Endothelial cell of umbilical vein (primary cell): Measurements from ENCODE around the gene KCTD11. TPM values are rescaled to one million over a fixed set of nuclear protein-coding genes. Genes with fewer than 3 reads are reported as not detected.
"Not testable (repeated sequence)": the region's sequence is repeated elsewhere in the genome, so short reads cannot be mapped to it uniquely, and the experiment has no call there.

Experiments
- BruUV-seq: library from RNA; stranded (reverse); fragments of 400-500 nt; replicated peaks from 2 replicates; lab custom pipeline; 2021; lab: Mats Ljungman, UMichigan
- CTCF ChIA-PET: fragments of 300-600, 350-600 bp; sonication (Branson Sonifier 250); formaldehyde crosslinking; loops from one replicate; lab custom pipeline; 2021; ENCODE audit warnings: antibody characterized with exemption, inconsistent platforms; lab: Charles Lee
- POLR2A ChIA-PET: fragments of 300-600, 350-600 bp; sonication (Branson Sonifier 250); formaldehyde crosslinking; loops from one replicate; lab custom pipeline; 2021; ENCODE audit warnings: antibody characterized with exemption, inconsistent platforms; lab: Charles Lee
- DNase-seq: peaks from one replicate; pipeline ENCODE4 v3.0.0-alpha.2; 2011; ENCODE audit warnings: low read depth, low spot score
- FAIRE-seq: peaks from 2 replicates; lab custom pipeline; 2011; peaks lifted over from hg19 to GRCh38; lab: Jason Lieb, UNC
- H2AFZ ChIP-seq: 2 replicates; pipeline ENCODE4 v1.6.0; 2012; ENCODE audit warnings: low read depth, low read length, control low read depth, inconsistent platforms
- H3K27ac ChIP-seq: 2 replicates; pipeline ENCODE4 v1.5.1; 2011; ENCODE audit warnings: low read depth, mild to moderate bottlenecking, control low read depth, low read length, moderate library complexity; ENCODE audit not compliant: insufficient read depth
- H3K27me3 ChIP-seq, 2 experiments: 2 replicates each; pipeline versions ENCODE4 v1.6.0 to v1.6.1; 2011; ENCODE audit warnings: low read length in 2 of 2, mixed read lengths in 1 of 2; ENCODE audit not compliant: control insufficient read depth in 2 of 2, insufficient read depth in 2 of 2
- H3K36me3 ChIP-seq, 2 experiments: 2 replicates in 1 of 2; 3 replicates in 1 of 2; pipeline ENCODE4 v1.5.1; 2011; ENCODE audit warnings: low read length in 2 of 2, mild to moderate bottlenecking in 1 of 2, moderate library complexity in 1 of 2; ENCODE audit not compliant: control insufficient read depth in 2 of 2, insufficient read depth in 2 of 2; ENCODE audit errors: extremely low read depth in 1 of 2
- H3K4me1 ChIP-seq: 3 replicates; pipeline ENCODE4 v1.5.1; 2011; ENCODE audit warnings: mild to moderate bottlenecking, low read length; ENCODE audit not compliant: control insufficient read depth, insufficient read depth; ENCODE audit errors: extremely low read depth
- H3K4me2 ChIP-seq: 2 replicates; pipeline ENCODE4 v1.6.1; 2011; ENCODE audit warnings: low read length, control low read depth, mixed read lengths; ENCODE audit not compliant: insufficient read depth
- H3K4me3 ChIP-seq, 3 experiments: fragments of 200-600 bp in 1 of 3; sonication (generic), shearing (Covaris generic) in 1 of 3; replicated peaks in 1 of 3; 2 replicates each; pipeline ENCODE4 v1.5.1; 2011 to 2016; ENCODE audit warnings: control low read depth in 3 of 3, low read length in 3 of 3, mild to moderate bottlenecking in 2 of 3, inconsistent platforms in 1 of 3, low read depth in 1 of 3, moderate library complexity in 1 of 3; ENCODE audit not compliant: insufficient read depth in 1 of 3
- H3K79me2 ChIP-seq: 2 replicates; pipeline ENCODE4 v1.6.0; 2012; ENCODE audit warnings: low read length, inconsistent platforms; ENCODE audit not compliant: control insufficient read depth, insufficient read depth
- H3K9ac ChIP-seq: replicated peaks from 2 replicates; pipeline ENCODE3; 2011; ENCODE audit warnings: low read length, control low read depth; ENCODE audit not compliant: insufficient read depth; ENCODE audit errors: extremely low read depth
- H3K9me1 ChIP-seq: replicated peaks from 3 replicates; pipeline ENCODE4 v1.6.0; 2011; ENCODE audit warnings: mild to moderate bottlenecking, low read length; ENCODE audit not compliant: control insufficient read depth, insufficient read depth; ENCODE audit errors: extremely low read depth
- H3K9me3 ChIP-seq: replicated peaks from 2 replicates; pipeline ENCODE4 v1.5.1; 2012; ENCODE audit warnings: low read length, inconsistent platforms; ENCODE audit not compliant: control insufficient read depth, insufficient read depth
- H4K20me1 ChIP-seq: replicated peaks from 2 replicates; pipeline ENCODE3; 2011; ENCODE audit warnings: mild to moderate bottlenecking, low read length; ENCODE audit not compliant: control insufficient read depth, insufficient read depth; ENCODE audit errors: extremely low read depth
- CTCF ChIP-seq, 2 donors: IDR thresholded peaks; 1 replicate in 1 of 2; 2 replicates in 1 of 2; pipeline ENCODE4 v1.5.1; 2011; ENCODE audit warnings: low read length in 2 of 2, mild to moderate bottlenecking in 2 of 2, moderate library complexity in 2 of 2, control low read depth in 1 of 2, inconsistent platforms in 1 of 2, low read depth in 1 of 2; ENCODE audit not compliant: insufficient read depth in 1 of 2; ENCODE audit errors: extremely low read depth in 1 of 2
- EZH2 ChIP-seq: IDR thresholded peaks from 2 replicates; pipeline ENCODE4 v1.6.1; 2012; ENCODE audit warnings: borderline replicate concordance, low read depth, mild to moderate bottlenecking, moderate library complexity, low read length, inconsistent platforms; ENCODE audit not compliant: severe bottlenecking
- FOS ChIP-seq: IDR thresholded peaks from 2 replicates; pipeline ENCODE4 v1.6.1; 2011; ENCODE audit warnings: mild to moderate bottlenecking, low read length, moderate library complexity, borderline replicate concordance; ENCODE audit not compliant: insufficient read depth
- GATA2 ChIP-seq: IDR thresholded peaks from 2 replicates; pipeline ENCODE4 v1.7.0; 2011; ENCODE audit warnings: low read depth, mild to moderate bottlenecking, moderate library complexity, mixed read lengths, low read length; ENCODE audit not compliant: insufficient read length, insufficient read depth
- JUN ChIP-seq: IDR thresholded peaks from 2 replicates; pipeline ENCODE4 v1.6.1; 2011; ENCODE audit warnings: borderline replicate concordance, low read depth; ENCODE audit not compliant: insufficient read length, insufficient read depth
- MAX ChIP-seq: IDR thresholded peaks from 2 replicates; pipeline ENCODE4 v1.6.1; 2011; ENCODE audit not compliant: insufficient read depth, insufficient read length
- MYC ChIP-seq: IDR thresholded peaks from one replicate; pipeline ENCODE4 v1.6.1; 2011; ENCODE audit warnings: mild to moderate bottlenecking, low read depth, low read length
- POLR2A ChIP-seq: IDR thresholded peaks from 2 replicates; pipeline ENCODE4 v1.6.1; 2012; ENCODE audit warnings: low read depth, mild to moderate bottlenecking, control low read depth, low read length
- POLR2AphosphoS5 ChIP-seq: IDR thresholded peaks from 2 replicates; pipeline ENCODE4 v1.6.1; 2012; ENCODE audit warnings: low read depth, mild to moderate bottlenecking, control low read depth, low read length, moderate library complexity; ENCODE audit not compliant: insufficient read depth
- dilution Hi-C: fragments of 300-500 bp; cut with MboI; formaldehyde crosslinking; loops from one replicate; pipeline ENCODE4 v1.15.0; 2019; ENCODE audit warnings: low sequenced_read_pairs; ENCODE audit not compliant: extremely low pct_ligation_motif_present
- intact Hi-C: fragments of 100-400 bp; cut with micrococcal nuclease; formaldehyde crosslinking; loops from one replicate; pipeline ENCODE4 v1.10.0; 2022
- polyA plus RNA-seq, 4 experiments: library from polyadenylated mRNA; depleted of rRNA in 3 of 4; stranded (reverse) in 3 of 4; unstranded in 1 of 4; fragments of >200 nt; gene quantifications; 2 replicates each; pipeline versions ENCODE4 v1.2.1 to v1.2.3, GENCODE V29; 2011 to 2012; ENCODE audit warnings: missing spikeins in 1 of 4
- total RNA-seq: library from RNA; stranded (reverse); gene quantifications from 2 replicates; pipeline ENCODE4 v1.2.3, GENCODE V29; 2021

KCTD11 gene
- total and polyA plus RNA-seq, 2 donors (not counting 3 experiments of a cell fraction or from before 2014, with no cell fraction given) = 3.8 to 6.5 TPM

GRCh38 chr17:7334938-7335538, 16.9 kb upstream of the KCTD11 start:
- no TSS peak for BruUV-seq
- intact Hi-C loops = no loop called here
- CTCF ChIA-PET = interaction anchor here (1.3 kb wide), 1 partner anchor 15 kb away, joined by 4 read pairs; no protein-coding TSS in a partner anchor

GRCh38 chr17:7335765-7336164, 16.2 kb upstream of the KCTD11 start:
- H3K36me3 ChIP-seq, FAIRE-seq, H3K79me2 ChIP-seq, H3K4me2 ChIP-seq, H3K4me3 ChIP-seq, H3K9me1 ChIP-seq, H3K9ac ChIP-seq, BruUV-seq, intact Hi-C loops, H3K27me3 ChIP-seq, H2AFZ ChIP-seq, H3K27ac ChIP-seq, DNase-seq, H3K4me1 ChIP-seq, H3K9me3 ChIP-seq, H4K20me1 ChIP-seq, POLR2A ChIA-PET, dilution Hi-C loops: not testable (repeated sequence)
- CTCF ChIA-PET = interaction anchor here (1.1 to 1.5 kb wide), 2 partner anchors 10 to 39 kb away, joined by 4 to 5 read pairs; no protein-coding TSS in a partner anchor

More at GRCh38 chr17:7334938-7335538, 16.9 kb upstream of the KCTD11 start:
- Histone ChIP-seq H3K4me1 (peaks cover 4% of the 10 kb centered on the region), H4K20me1 (no peaks in the 10 kb centered on the region), H3K9me1 (no peaks in the 10 kb centered on the region), H3K4me3 (no peak overlapping the region), H3K9ac (no peak overlapping the region), H3K36me3 (no peaks in the 10 kb centered on the region), H3K27ac (no peak overlapping the region), H2AFZ (no peak overlapping the region), H3K27me3 (peaks cover 0 to 2% of the 10 kb centered on the region in 2 experiments), H3K4me2 (no peak overlapping the region), H3K9me3 (no peaks in the 10 kb centered on the region), H3K79me2 (no peaks in the 10 kb centered on the region)
- dilution Hi-C loops = no loop called here
- no peak for DNase-seq
- TF ChIP-seq JUN (no peak), CTCF (IDR thresholded peaks at IDR 0.05; ENCODE audit: extremely low read depth in 1 of 2, insufficient read depth in 1 of 2, low read depth in 1 of 2, low read length in 2 of 2) (no peak), GATA2 (no peak), POLR2AphosphoS5 (no peak), MYC (no peak), EZH2 (no peak), FOS (no peak), POLR2A (no peak), MAX (no peak)
- no peak for FAIRE-seq
- POLR2A ChIA-PET = no interaction called here
